HFF-Myc (cell line): ENCODE results near the gene REX1BD.
A peak's percentile ranks its signal among the peaks of the same experiment; 100 is the strongest.

Source experiments
- DNase-seq: peaks from one replicate; pipeline ENCODE4 v3.0.0-alpha.2; 2011; ENCODE audit warnings: low read depth; ENCODE audit errors: extremely low read depth
- H3K4me3 ChIP-seq: replicated peaks from 2 replicates; pipeline ENCODE4 v1.5.1; 2011; ENCODE audit warnings: low read depth, mild to moderate bottlenecking, control low read depth, low read length
- TF ChIP-seq, protein P1 (sequence below): IDR thresholded peaks from 2 replicates; pipeline ENCODE4 v1.5.1; 2012; ENCODE audit warnings: mild to moderate bottlenecking, low read depth, low read length, control low read depth; ENCODE audit errors: missing control alignments

Gene REX1BD

DNA sequence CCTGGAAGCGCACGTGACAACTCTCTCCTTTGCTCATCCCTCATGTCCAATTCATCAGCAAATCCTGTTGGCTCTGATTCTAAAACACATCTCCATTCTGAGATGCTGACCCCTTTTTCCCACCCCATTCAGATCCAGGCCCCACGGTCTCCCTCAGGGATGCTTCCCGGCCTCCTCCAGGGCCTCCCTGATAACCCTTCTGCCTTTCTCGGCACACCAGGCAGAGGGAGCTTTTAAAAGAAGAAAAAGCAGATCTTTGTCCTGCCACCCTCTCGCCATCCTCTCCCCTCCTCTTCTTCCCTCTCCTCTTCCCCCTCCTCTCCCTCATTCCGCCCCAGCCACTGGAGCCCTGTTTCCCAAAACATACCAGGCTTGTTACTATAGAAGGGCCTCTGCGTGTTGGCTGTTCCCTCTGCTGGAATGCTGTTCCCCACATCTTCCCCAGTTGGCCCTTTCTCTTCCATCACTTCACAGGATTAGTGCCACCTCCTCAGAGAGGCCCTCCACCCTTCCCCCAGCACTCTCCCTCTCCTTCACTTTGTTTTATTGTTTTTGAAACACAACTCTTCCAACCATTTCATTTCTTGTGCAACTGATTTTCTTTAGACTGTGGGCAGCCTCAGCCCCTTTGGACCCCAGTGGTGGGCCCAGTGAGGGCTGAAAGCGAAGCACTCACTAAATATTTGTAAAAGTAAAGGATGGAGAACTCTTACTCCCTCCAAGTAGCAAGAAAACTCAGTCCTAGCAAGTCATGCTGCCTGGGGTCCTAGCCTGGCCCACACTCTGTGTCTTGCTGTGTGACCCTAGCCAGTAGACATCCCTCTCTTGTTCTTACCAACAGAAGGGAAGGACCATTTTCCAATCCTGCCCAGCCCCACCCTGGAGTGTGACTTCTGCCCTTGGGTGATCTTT lies 20.5 kb downstream of the REX1BD start:
- H3K4me3 ChIP-seq: no peak overlapping the region
- no peak for DNase-seq
- TF ChIP-seq, protein P1, sequence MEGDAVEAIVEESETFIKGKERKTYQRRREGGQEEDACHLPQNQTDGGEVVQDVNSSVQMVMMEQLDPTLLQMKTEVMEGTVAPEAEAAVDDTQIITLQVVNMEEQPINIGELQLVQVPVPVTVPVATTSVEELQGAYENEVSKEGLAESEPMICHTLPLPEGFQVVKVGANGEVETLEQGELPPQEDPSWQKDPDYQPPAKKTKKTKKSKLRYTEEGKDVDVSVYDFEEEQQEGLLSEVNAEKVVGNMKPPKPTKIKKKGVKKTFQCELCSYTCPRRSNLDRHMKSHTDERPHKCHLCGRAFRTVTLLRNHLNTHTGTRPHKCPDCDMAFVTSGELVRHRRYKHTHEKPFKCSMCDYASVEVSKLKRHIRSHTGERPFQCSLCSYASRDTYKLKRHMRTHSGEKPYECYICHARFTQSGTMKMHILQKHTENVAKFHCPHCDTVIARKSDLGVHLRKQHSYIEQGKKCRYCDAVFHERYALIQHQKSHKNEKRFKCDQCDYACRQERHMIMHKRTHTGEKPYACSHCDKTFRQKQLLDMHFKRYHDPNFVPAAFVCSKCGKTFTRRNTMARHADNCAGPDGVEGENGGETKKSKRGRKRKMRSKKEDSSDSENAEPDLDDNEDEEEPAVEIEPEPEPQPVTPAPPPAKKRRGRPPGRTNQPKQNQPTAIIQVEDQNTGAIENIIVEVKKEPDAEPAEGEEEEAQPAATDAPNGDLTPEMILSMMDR: no peak

DNA sequence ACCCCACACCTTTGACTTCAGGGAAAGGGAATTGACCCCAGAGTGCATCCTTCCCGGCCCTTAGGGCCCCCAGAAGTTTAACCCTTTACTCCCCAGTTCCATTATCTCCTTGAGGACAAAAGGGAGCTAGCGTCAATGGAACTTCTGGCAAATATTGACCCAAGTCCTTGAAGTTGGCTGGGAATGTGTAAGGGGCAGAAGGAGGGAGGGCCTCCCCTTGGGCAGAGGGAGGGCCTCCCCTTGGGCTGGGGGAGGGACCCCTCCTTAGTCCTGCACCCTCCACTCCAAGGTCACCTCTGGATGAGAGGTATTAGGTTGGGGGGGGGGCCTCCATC lies 21.1 kb downstream of the REX1BD start:
- TF ChIP-seq, protein P1: no peak
- H3K4me3 ChIP-seq: no peak overlapping the region
- no peak for DNase-seq

DNA sequence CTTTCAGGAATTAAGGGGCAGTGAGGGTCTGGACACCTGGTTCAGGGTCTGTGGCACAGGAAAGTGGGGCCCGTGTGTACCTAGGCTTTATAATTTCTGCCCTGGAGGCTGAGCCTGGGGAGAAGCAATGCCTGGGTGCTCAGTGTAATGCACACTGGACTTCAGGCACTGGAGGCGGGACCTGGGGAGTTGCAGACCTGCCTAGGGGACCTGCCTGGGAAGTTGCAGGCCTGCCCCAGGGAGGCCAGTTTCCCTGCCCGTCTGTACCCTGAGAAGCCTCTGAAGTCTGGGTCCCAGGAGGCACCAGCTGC lies 21.6 kb downstream of the REX1BD start:
- no peak for DNase-seq
- no peak overlapping the region for H3K4me3 ChIP-seq

DNA sequence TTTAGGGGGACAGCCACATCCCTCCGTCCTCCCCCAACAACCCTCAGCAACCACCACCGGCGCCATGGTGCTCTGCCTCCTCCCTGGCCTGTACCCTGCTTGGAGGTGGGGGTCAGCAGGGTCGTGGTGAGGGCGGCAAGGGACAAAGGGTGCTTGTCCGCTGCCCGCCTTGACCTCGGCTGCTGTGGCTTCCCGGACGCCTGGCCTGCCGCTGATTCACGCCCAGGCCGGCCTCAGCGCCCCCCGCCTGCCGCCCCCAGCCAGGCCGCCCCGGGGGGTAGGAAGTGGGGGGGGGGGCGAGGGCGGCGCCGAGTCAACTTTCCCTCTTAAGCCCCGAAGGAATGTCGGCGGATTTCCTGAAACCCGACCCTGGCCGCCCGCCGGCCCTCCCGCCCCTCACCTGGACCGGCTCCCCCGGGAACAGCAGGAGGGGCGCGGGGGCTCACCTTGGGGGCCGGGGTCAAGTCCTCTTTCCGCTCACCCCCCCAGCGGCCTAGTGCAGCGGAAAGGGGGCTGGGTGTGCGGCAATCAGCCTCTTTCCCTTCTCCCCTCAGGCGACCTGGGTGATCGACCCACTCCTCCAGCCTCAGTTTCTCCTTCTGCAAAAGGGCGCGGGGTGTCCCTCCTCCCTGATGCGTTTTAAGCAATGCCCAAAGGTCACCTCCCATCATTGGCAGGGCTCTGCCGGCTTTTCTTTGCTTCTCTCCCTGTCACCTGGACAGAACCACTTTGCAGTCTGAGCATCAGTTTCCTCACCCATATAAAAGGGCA lies 22.1 kb downstream of the REX1BD start:
- DNase-seq: no peak
- TF ChIP-seq, protein P1: no peak
- no peak overlapping the region for H3K4me3 ChIP-seq

More for the DNA sequence above, 21.6 kb downstream of the REX1BD start:
- TF ChIP-seq, protein P1: no peak

DNA sequence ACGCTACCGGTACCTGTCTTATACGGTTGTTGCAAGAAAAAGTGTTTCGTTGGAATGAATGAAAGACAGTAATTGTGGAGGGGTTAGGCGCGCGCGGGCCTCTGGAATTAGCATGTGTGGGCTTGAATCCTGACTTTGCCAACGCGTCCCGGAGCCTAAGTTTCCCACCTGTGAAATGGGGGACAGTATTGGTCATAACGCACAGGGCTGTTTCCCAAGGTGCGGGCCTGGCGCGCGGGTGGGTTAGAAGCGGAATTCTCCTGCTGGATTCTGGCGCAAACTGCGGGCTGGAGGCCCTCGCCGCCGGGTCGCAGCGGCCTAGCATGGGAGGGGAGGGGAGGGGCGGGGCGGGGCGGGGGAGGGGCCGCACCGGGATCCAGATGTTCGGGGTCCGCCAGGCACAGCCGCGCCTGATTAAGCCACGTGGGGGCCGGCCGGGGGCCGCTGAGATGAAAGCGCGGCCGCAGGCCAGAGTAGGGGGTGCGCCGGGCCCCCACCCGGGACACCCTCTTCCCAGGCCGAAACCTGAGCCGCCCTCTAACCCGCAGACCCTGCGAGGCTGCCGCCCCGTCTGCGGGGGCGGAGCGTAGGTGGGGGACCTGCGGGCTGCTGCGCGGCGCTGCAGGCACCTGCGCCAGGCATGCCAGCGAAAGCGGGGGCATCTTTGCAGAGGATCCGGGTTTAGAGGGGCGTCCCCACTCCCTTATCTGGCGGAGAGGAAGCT lies 22.9 kb downstream of the REX1BD start:
- DNase-seq: no peak
- no peak overlapping the region for H3K4me3 ChIP-seq
- TF ChIP-seq, protein P1: no peak

DNA sequence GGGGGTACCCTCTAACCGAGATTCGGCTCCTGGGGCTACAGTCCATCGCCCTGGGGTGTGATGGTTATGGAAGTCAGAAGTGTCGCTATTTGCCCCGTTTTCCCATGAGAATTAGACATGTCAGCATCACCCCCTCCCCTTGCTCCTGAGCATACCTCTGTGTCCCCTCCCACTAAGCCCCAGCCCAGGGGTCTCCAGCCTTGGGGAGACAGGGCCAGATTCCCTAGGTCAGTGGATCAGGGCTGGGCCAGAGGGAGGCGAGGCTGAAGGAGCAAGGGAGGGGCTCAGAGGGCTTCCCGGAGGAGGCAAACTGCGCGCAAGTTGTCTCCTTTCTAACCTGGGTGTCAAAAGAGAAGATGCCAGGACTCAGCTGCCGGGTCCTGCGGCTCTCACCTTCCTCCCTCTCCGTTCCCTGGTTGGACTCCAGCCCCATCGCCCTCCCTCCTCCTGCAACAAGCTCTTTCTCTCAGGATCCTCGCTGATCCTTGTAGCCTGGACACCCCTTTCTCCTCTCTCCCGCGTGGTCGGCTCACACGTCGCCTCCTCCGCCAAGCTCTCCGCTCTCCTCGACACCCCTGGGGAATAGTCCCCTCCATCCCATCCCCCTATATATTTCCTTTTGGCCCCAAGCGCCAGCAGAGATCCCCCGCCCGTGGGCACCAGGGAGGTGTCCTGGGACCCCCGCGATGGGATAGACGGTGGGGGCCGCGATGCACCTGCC lies 23.6 kb downstream of the REX1BD start:
- no peak for DNase-seq
- TF ChIP-seq, protein P1: no peak
- H3K4me3 ChIP-seq: peak overlapping the region; percentile 11
